ACC112 (cell line): ENCODE measurements around the gene CFAP65.

Experiments
- H2AFZ ChIP-seq: fragments of 200-600 bp; sonication (generic); one replicate; pipeline ENCODE4 v1.6.0; 2017; ENCODE audit warnings: antibody characterized with exemption, low read length; ENCODE audit not compliant: unreplicated experiment
- H3K27ac ChIP-seq: fragments of 200-600 bp; sonication (generic); 2 replicates; pipeline ENCODE4 v1.5.1; 2014; ENCODE audit warnings: low read depth, mild to moderate bottlenecking, antibody characterized with exemption, low read length, moderate library complexity
- H3K27me3 ChIP-seq: fragments of 200-600 bp; sonication (generic); 2 replicates; pipeline ENCODE4 v1.6.1; 2014; ENCODE audit warnings: mild to moderate bottlenecking, antibody characterized with exemption, low read length, moderate library complexity, mixed read lengths; ENCODE audit not compliant: insufficient read depth
- H3K36me3 ChIP-seq: fragments of 200-600 bp; sonication (generic); 2 replicates; pipeline ENCODE4 v1.6.1; 2016; ENCODE audit warnings: mild to moderate bottlenecking, antibody characterized with exemption, low read length, moderate library complexity, mixed read lengths; ENCODE audit not compliant: insufficient read depth
- H3K4me1 ChIP-seq: fragments of 200-600 bp; sonication (generic); one replicate; pipeline ENCODE4 v1.6.1; 2016; ENCODE audit warnings: low read length, mixed read lengths; ENCODE audit not compliant: insufficient read depth, unreplicated experiment, control insufficient read depth
- H3K4me3 ChIP-seq: fragments of 200-600 bp; sonication (generic); 2 replicates; pipeline ENCODE4 v1.5.1; 2014; ENCODE audit warnings: mild to moderate bottlenecking, low read depth, low read length
- H3K79me2 ChIP-seq: fragments of 200-600 bp; sonication (generic); one replicate; pipeline ENCODE4 v1.6.0; 2016; ENCODE audit warnings: low read length; ENCODE audit not compliant: control insufficient read depth, unreplicated experiment, insufficient read depth

CFAP65 gene, protein sequence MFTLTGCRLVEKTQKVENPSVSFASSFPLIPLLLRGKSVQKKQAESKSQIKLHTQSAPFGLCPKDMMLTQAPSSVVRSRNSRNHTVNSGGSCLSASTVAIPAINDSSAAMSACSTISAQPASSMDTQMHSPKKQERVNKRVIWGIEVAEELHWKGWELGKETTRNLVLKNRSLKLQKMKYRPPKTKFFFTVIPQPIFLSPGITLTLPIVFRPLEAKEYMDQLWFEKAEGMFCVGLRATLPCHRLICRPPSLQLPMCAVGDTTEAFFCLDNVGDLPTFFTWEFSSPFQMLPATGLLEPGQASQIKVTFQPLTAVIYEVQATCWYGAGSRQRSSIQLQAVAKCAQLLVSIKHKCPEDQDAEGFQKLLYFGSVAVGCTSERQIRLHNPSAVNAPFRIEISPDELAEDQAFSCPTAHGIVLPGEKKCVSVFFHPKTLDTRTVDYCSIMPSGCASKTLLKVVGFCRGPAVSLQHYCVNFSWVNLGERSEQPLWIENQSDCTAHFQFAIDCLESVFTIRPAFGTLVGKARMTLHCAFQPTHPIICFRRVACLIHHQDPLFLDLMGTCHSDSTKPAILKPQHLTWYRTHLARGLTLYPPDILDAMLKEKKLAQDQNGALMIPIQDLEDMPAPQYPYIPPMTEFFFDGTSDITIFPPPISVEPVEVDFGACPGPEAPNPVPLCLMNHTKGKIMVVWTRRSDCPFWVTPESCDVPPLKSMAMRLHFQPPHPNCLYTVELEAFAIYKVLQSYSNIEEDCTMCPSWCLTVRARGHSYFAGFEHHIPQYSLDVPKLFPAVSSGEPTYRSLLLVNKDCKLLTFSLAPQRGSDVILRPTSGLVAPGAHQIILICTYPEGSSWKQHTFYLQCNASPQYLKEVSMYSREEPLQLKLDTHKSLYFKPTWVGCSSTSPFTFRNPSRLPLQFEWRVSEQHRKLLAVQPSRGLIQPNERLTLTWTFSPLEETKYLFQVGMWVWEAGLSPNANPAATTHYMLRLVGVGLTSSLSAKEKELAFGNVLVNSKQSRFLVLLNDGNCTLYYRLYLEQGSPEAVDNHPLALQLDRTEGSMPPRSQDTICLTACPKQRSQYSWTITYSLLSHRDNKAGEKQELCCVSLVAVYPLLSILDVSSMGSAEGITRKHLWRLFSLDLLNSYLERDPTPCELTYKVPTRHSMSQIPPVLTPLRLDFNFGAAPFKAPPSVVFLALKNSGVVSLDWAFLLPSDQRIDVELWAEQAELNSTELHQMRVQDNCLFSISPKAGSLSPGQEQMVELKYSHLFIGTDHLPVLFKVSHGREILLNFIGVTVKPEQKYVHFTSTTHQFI (N-terminal part only)

DNA sequence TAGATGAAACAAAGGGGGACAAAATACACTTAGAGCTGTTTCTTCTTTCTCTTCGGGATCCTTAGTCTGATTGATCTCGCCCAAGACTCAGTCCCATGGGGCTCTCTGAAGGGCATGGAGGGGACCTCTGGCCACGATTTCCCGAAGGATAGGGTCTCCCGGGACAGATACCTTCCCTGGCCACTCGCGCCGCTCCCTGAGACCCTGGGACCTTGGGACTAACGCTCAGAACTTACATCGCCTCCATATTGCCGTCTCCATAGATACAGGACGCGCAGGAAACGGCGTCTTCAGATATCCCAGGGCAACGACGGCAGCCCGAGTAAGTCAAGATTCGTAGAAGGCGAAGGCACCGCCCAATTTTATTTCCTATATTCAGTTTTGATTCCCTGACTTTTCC, at the start of gene CFAP65:
CFAP65 (minus strand) TSS at position 265 of the 400 bp plus-strand sequence. CDS start 2,468 bp downstream, outside the sequence.
- H3K79me2 ChIP-seq: no peaks in the 10 kb centered on the region
- H2AFZ ChIP-seq: peak within 1 kb of the TSS; percentile 47
- peaks cover 81% of the 10 kb centered on the region for H3K27me3 ChIP-seq
- no peaks in the 10 kb centered on the region for H3K36me3 ChIP-seq
- H3K4me1 ChIP-seq: no peaks in the 10 kb centered on the region
- H3K27ac ChIP-seq: no peak within 1 kb of the TSS
- H3K4me3 ChIP-seq: peak within 1 kb of the TSS; percentile 74

GRCh38 chr2:219090436-219091299, 49.4 kb upstream of the CFAP65 start:
- no peaks in the 10 kb centered on the region for H3K36me3 ChIP-seq
- H3K79me2 ChIP-seq: no peaks in the 10 kb centered on the region
- H3K27ac ChIP-seq: no peak overlapping the region
- no peaks in the 10 kb centered on the region for H3K27me3 ChIP-seq
- H2AFZ ChIP-seq: no peak overlapping the region
- H3K4me1 ChIP-seq: no peaks in the 10 kb centered on the region
- no peak overlapping the region for H3K4me3 ChIP-seq

- H2AFZ ChIP-seq: no peak overlapping the region
These were observed 48.0 kb upstream of the CFAP65 start for GRCh38 chr2:219089330-219089729.

DNA sequence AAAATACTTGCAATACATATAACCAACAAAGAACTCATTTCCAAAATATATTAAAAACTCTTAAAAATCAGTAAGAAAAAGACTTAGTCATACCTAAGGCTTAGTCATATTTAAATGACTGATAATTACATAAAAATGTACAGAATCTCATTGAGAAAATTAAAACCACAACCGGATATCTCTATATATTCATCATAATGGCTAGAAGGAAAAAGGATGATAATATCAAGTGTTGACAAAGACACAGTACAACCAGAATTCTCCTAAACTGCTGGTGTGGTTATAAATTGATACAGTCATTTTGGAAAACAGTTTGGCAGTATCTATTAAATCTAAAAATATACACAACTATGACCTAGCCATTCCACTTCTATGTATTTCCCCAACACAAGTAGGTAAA, 46.5 kb upstream of the CFAP65 start:
- Histone ChIP-seq H2AFZ (no peak overlapping the region), H3K27me3 (no peaks in the 10 kb centered on the region), H3K4me3 (no peak overlapping the region), H3K4me1 (no peaks in the 10 kb centered on the region), H3K27ac (no peak overlapping the region), H3K36me3 (no peaks in the 10 kb centered on the region), H3K79me2 (no peaks in the 10 kb centered on the region)

More at GRCh38 chr2:219089330-219089729, 48.0 kb upstream of the CFAP65 start:
- Histone ChIP-seq H3K4me1 (no peaks in the 10 kb centered on the region), H3K36me3 (no peaks in the 10 kb centered on the region), H3K79me2 (no peaks in the 10 kb centered on the region), H3K27ac (no peak overlapping the region), H3K4me3 (no peak overlapping the region), H3K27me3 (no peaks in the 10 kb centered on the region)

GRCh38 chr2:219087361-219087760, 46.0 kb upstream of the CFAP65 start:
- H3K36me3 ChIP-seq: no peaks in the 10 kb centered on the region
- H3K27me3 ChIP-seq: no peaks in the 10 kb centered on the region
- no peak overlapping the region for H2AFZ ChIP-seq
- H3K79me2 ChIP-seq: no peaks in the 10 kb centered on the region
- H3K4me3 ChIP-seq: no peak overlapping the region
- H3K4me1 ChIP-seq: no peaks in the 10 kb centered on the region
- no peak overlapping the region for H3K27ac ChIP-seq

GRCh38 chr2:219086196-219086595, 44.9 kb upstream of the CFAP65 start:
- Histone ChIP-seq H3K4me1 (no peaks in the 10 kb centered on the region), H2AFZ (no peak overlapping the region), H3K79me2 (no peaks in the 10 kb centered on the region), H3K36me3 (no peaks in the 10 kb centered on the region), H3K27ac (no peak overlapping the region), H3K27me3 (no peaks in the 10 kb centered on the region), H3K4me3 (no peak overlapping the region)

DNA sequence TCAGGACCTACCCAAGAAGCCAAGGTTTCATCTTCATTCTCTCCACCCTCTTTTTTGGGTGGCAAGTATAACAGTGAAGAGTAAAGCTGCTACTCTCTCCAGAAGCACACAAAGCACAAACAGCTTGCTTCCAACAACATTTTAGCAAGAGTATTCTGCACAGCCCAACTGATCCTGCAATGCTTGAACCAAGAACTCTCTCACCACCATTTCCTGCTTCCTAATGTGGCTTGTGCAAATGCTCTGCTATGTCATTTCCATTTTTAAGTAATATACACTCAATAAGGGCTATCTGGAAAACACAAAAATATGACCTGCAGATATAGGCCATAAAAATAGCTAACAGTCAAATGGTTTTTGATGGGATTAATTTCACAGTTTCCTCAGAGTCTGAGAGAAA, 43.5 kb upstream of the CFAP65 start:
- H3K4me3 ChIP-seq: no peak overlapping the region
- H2AFZ ChIP-seq: no peak overlapping the region
- H3K36me3 ChIP-seq: no peaks in the 10 kb centered on the region
- no peaks in the 10 kb centered on the region for H3K4me1 ChIP-seq
- H3K27ac ChIP-seq: no peak overlapping the region
- no peaks in the 10 kb centered on the region for H3K79me2 ChIP-seq
- H3K27me3 ChIP-seq: no peaks in the 10 kb centered on the region

- Histone ChIP-seq H3K79me2 (no peaks in the 10 kb centered on the region), H3K27ac (no peak overlapping the region), H3K36me3 (no peaks in the 10 kb centered on the region), H3K4me1 (no peaks in the 10 kb centered on the region), H2AFZ (no peak overlapping the region), H3K4me3 (no peak overlapping the region), H3K27me3 (no peaks in the 10 kb centered on the region)
These were observed 41.1 kb upstream of the CFAP65 start for GRCh38 chr2:219082332-219082958.

DNA sequence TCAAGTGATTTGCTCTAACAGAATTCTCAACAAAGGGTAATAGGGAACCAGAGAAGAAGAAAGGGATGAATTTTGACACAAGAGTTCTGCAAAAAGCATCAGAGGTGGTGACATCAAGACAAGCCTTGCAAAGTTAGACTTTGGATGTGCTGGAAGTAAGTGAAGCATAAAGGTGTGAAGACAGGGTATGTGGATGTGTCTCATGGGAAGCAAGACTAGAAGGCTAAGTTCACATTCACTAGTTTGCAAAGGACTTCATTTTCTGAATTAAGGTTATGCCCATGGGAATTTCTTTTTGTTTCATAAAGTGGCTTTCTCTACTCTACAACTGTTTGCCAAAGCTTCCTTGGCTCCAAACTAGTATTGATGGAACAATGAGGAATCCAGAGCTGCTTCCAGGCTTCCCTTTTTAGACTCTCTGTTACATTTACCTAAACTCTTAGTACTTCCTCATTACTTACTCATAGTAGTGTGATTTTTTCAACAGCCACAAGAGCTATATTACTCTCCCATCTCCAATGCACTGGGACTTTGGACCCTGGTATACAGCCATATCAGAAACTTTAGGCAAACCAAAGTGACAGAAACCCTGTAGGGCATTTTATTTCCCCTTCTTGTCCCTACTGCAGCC, 40.5 kb upstream of the CFAP65 start:
- H3K27me3 ChIP-seq: no peaks in the 10 kb centered on the region
- H3K79me2 ChIP-seq: no peaks in the 10 kb centered on the region
- H3K4me3 ChIP-seq: no peak overlapping the region
- H3K27ac ChIP-seq: no peak overlapping the region
- no peak overlapping the region for H2AFZ ChIP-seq
- no peaks in the 10 kb centered on the region for H3K4me1 ChIP-seq
- peaks cover 2% of the 10 kb centered on the region; the same call in 1 of the 2 replicates for H3K36me3 ChIP-seq
